Upper lobe of left lung (tissue), 6 donors: ENCODE data around the gene ATL1. TPM values are rescaled to one million over a fixed set of nuclear protein-coding genes. Genes with fewer than 3 reads are reported as not detected.
"Not testable (repeated sequence)": the region's sequence is repeated elsewhere in the genome, so short reads cannot be mapped to it uniquely, and the experiment has no call there.

Experiments used
- ATAC-seq, 2 donors: fragments of 200-7000 bp; cut with Tn5 transposase; one replicate each; pipeline ENCODE4 v1.9.1; 2022; ENCODE audit warnings: mild to moderate bottlenecking in 2 of 2, moderate library complexity in 2 of 2; ENCODE audit not compliant: low FRiP score in 2 of 2
- DNase-seq, 2 donors: peaks; one replicate each; pipeline ENCODE4 v3.0.0-alpha.2; 2019 to 2020
- H3K27ac ChIP-seq, 4 donors: fragments of 200-600 bp; sonication (generic); one replicate each; pipeline ENCODE4 v1.5.1; 2016 to 2019
- H3K27me3 ChIP-seq, 4 donors: fragments of 200-600 bp; sonication (generic); one replicate each; pipeline ENCODE4 v1.5.1; 2017 to 2019
- H3K36me3 ChIP-seq, 4 donors: fragments of 200-600 bp; sonication (generic); one replicate each; pipeline ENCODE4 v1.5.1; 2016 to 2019
- H3K4me1 ChIP-seq, 4 donors: fragments of 200-600 bp; sonication (generic); one replicate each; pipeline ENCODE4 v1.5.1; 2018 to 2019
- H3K4me3 ChIP-seq, 4 donors: fragments of 200-600 bp; sonication (generic); one replicate each; pipeline ENCODE4 v1.5.1; 2017 to 2019; ENCODE audit warnings: mild to moderate bottlenecking in 2 of 4, moderate library complexity in 1 of 4
- H3K9me3 ChIP-seq, 4 donors: fragments of 200-600 bp; sonication (generic); one replicate each; pipeline ENCODE4 v1.5.1; 2018 to 2019
- CTCF ChIP-seq, 6 experiments: fragments of 450-650 bp in 4 of 6; fragments of 200-600 bp in 2 of 6; sonication (generic) in 2 of 6; IDR thresholded peaks; one replicate each; pipeline ENCODE4 v1.5.1; 2016 to 2019; ENCODE audit warnings: antibody characterized with exemption in 6 of 6
- EP300 ChIP-seq, 4 donors: sonication (generic); formaldehyde crosslinking; IDR thresholded peaks; one replicate each; pipeline ENCODE4 v1.5.1; 2017; ENCODE audit warnings: antibody characterized with exemption in 4 of 4, control low read depth in 2 of 4
- POLR2A ChIP-seq, 4 donors: fragments of 450-650 bp; IDR thresholded peaks; one replicate each; pipeline ENCODE4 v1.5.1; 2016 to 2017; ENCODE audit warnings: antibody characterized with exemption in 4 of 4, mild to moderate bottlenecking in 2 of 4
- POLR2AphosphoS5 ChIP-seq, 2 donors: sonication (generic); formaldehyde crosslinking; IDR thresholded peaks; one replicate each; pipeline ENCODE4 v1.5.1; 2017; ENCODE audit warnings: antibody characterized with exemption in 2 of 2
- WGBS, 2 donors: methylation state at CpG; one replicate each; pipeline ENCODE4 v1.1.5; 2017 to 2018; 5-methylcytosine and 5-hydroxymethylcytosine counted together
- total RNA-seq, 6 donors: library from RNA; depleted of rRNA in 4 of 6; stranded (reverse); fragments of >200 nt in 4 of 6; gene quantifications; one replicate each; pipeline versions ENCODE4 v1.1.0 to v1.2.1, GENCODE V29; 2016 to 2021
- donor health status: DM: no; HTN: no; CAD: no; lungs with moderate emphysema.
- donor health status: DM: no; HTN: yes; CAD: no; lungs with severe emphysema.

Gene ATL1
- total RNA-seq, 6 donors from 2014 or later, result 1.3 to 7.9 (median 5.3) TPM

GRCh38 chr14:50534416-50534815 is 25.5 kb upstream of the ATL1 start:
- Histone ChIP-seq H3K27me3 (no peaks in the 10 kb centered on the region), H3K36me3 (no peaks in the 10 kb centered on the region), H3K4me3 (no peak overlapping the region), H3K9me3 (no peaks in the 10 kb centered on the region), H3K27ac (no peak overlapping the region), H3K4me1 (peaks cover 18 to 34% (median 31%) of the 10 kb centered on the region in 4 donors)
- no peak for TF ChIP-seq EP300 (IDR thresholded peaks at IDR 0.05)
- TF ChIP-seq POLR2A (IDR thresholded peaks at IDR 0.05), result no peak
- TF ChIP-seq CTCF (IDR thresholded peaks at IDR 0.05), result no peak
- no peak for TF ChIP-seq POLR2AphosphoS5 (IDR thresholded peaks at IDR 0.05)
- no peak for ATAC-seq
- 79 to 92% methylated on average over 3 of the region's 3 CpGs for WGBS, 2 donors
- no peak for DNase-seq

GRCh38 chr14:50534997-50535396 is 24.9 kb upstream of the ATL1 start:
- DNase-seq (no peak), ATAC-seq (no peak)
- TF ChIP-seq CTCF (IDR thresholded peaks at IDR 0.05) (no peak), POLR2A (IDR thresholded peaks at IDR 0.05) (no peak), EP300 (IDR thresholded peaks at IDR 0.05) (no peak), POLR2AphosphoS5 (IDR thresholded peaks at IDR 0.05) (no peak)
- no peak overlapping the region for H3K27ac ChIP-seq
- H3K4me3 ChIP-seq, result no peak overlapping the region
- H3K4me1 ChIP-seq, result peaks cover 14 to 28% (median 26%) of the 10 kb centered on the region in 4 donors
- H3K36me3 ChIP-seq, result no peaks in the 10 kb centered on the region
- no peaks in the 10 kb centered on the region for H3K9me3 ChIP-seq
- no peaks in the 10 kb centered on the region for H3K27me3 ChIP-seq
- WGBS, 2 donors, result 63 to 80% methylated on average over 1 of the region's 1 CpG

GRCh38 chr14:50538034-50538433 is 21.9 kb upstream of the ATL1 start:
- H3K4me3 ChIP-seq, H3K9me3 ChIP-seq, H3K27me3 ChIP-seq, ATAC-seq, H3K36me3 ChIP-seq, H3K27ac ChIP-seq, H3K4me1 ChIP-seq, DNase-seq: not testable (repeated sequence)
- 65% methylated on average over 4 of the region's 4 CpGs for WGBS, 2 donors

GRCh38 chr14:50539051-50539450 is 20.9 kb upstream of the ATL1 start:
- no peaks in the 10 kb centered on the region for H3K27me3 ChIP-seq
- no peak for DNase-seq
- ATAC-seq, result no peak
- no peak overlapping the region for H3K4me3 ChIP-seq
- H3K9me3 ChIP-seq, result no peaks in the 10 kb centered on the region
- H3K4me1 ChIP-seq, result peaks cover 0 to 6% (median 0%) of the 10 kb centered on the region in 4 donors
- TF ChIP-seq EP300 (IDR thresholded peaks at IDR 0.05), result no peak
- no peak for TF ChIP-seq POLR2A (IDR thresholded peaks at IDR 0.05)
- no peak for TF ChIP-seq CTCF (IDR thresholded peaks at IDR 0.05)
- TF ChIP-seq POLR2AphosphoS5 (IDR thresholded peaks at IDR 0.05), result no peak
- no peaks in the 10 kb centered on the region for H3K36me3 ChIP-seq
- H3K27ac ChIP-seq, result no peak overlapping the region

GRCh38 chr14:50541159-50541567 is 18.8 kb upstream of the ATL1 start:
- no peak for TF ChIP-seq EP300 (IDR thresholded peaks at IDR 0.05)
- TF ChIP-seq CTCF (IDR thresholded peaks at IDR 0.05), result no peak
- no peak for TF ChIP-seq POLR2AphosphoS5 (IDR thresholded peaks at IDR 0.05)
- no peak for TF ChIP-seq POLR2A (IDR thresholded peaks at IDR 0.05)
- Histone ChIP-seq H3K4me1 (peaks cover 0 to 12% (median 0%) of the 10 kb centered on the region in 4 donors), H3K4me3 (no peak overlapping the region), H3K9me3 (no peaks in the 10 kb centered on the region), H3K36me3 (no peaks in the 10 kb centered on the region), H3K27ac (no peak overlapping the region), H3K27me3 (no peaks in the 10 kb centered on the region)
- no peak for DNase-seq
- ATAC-seq, result no peak
- 40 to 47% methylated on average over 1 of the region's 1 CpG for WGBS, 2 donors
